ENCODE results near the gene CBX3. TPM values are rescaled to one million over a fixed set of nuclear protein-coding genes. Genes with fewer than 3 reads are reported as not detected.

CBX3 gene
- total RNA-seq, 1 experiment from 2014 or later: 132 TPM

Other genes starting within 250 kb of the CBX3 start
- 40.0 and 45.2 TPM in 2 replicates for gene NFE2L3, start 49.5 kb upstream of the CBX3 start, total RNA-seq (2014; rRNA removed)
- 304 and 457 TPM in 2 replicates for gene HNRNPA2B1, start 999 bp upstream of the CBX3 start, total RNA-seq (2014; rRNA removed)
- gene SNX10, start 90.1 kb downstream of the CBX3 start, total RNA-seq (2014; rRNA removed): 6.2 and 7.9 TPM in 2 replicates

Data from PC-3 (cell line).